Kidney (tissue), 14 donors: ENCODE data around the gene LIN7C. TPM values are rescaled to one million over a fixed set of nuclear protein-coding genes. Genes with fewer than 3 reads are reported as not detected.

Experiments
- DNase-seq, 5 donors: peaks; one replicate each; pipeline ENCODE4 v3.0.0-alpha.2; 2013 to 2020
- FAIRE-seq: peaks from 2 replicates; lab custom pipeline; 2012; peaks lifted over from hg19 to GRCh38; lab: Jason Lieb, UNC
- H3K27ac ChIP-seq, 2 donors: one replicate each; pipeline ENCODE4 v1.7.0; 2013; ENCODE audit warnings: low read depth in 2 of 2, low read length in 2 of 2, inconsistent platforms in 1 of 2
- H3K27me3 ChIP-seq: one replicate; pipeline ENCODE4 v1.7.1; 2013; ENCODE audit warnings: low read length, inconsistent platforms; ENCODE audit not compliant: control insufficient read depth, insufficient read depth
- H3K36me3 ChIP-seq, 3 donors: one replicate each; pipeline versions ENCODE4 v1.7.0 to v1.7.1; 2013; ENCODE audit warnings: low read length in 3 of 3, control low read depth in 1 of 3, inconsistent platforms in 1 of 3; ENCODE audit not compliant: insufficient read depth in 3 of 3, control insufficient read depth in 2 of 3
- H3K4me1 ChIP-seq, 3 donors: one replicate each; pipeline versions ENCODE4 v1.7.0 to v1.7.1; 2013; ENCODE audit warnings: low read length in 3 of 3, inconsistent platforms in 1 of 3, low read depth in 1 of 3; ENCODE audit not compliant: control insufficient read depth in 2 of 3, insufficient read depth in 2 of 3
- H3K4me3 ChIP-seq, 3 donors: one replicate each; pipeline versions ENCODE4 v1.7.0 to v1.8.1; 2013; ENCODE audit warnings: low read length in 3 of 3, control low read depth in 1 of 3, inconsistent platforms in 1 of 3
- H3K9ac ChIP-seq, 3 donors: one replicate each; pipeline versions ENCODE4 v1.7.0 to v1.7.1; 2013; ENCODE audit warnings: low read length in 3 of 3, control low read depth in 1 of 3, inconsistent platforms in 1 of 3
- H3K9me3 ChIP-seq, 3 donors: one replicate each; pipeline versions ENCODE4 v1.7.0 to v1.7.1; 2013; ENCODE audit warnings: low read length in 3 of 3, control low read depth in 1 of 3, inconsistent platforms in 1 of 3; ENCODE audit not compliant: control insufficient read depth in 2 of 3, insufficient read depth in 1 of 3
- intact Hi-C: fragments of 100-400 bp; cut with DNase I; formaldehyde crosslinking; loops from one replicate; pipeline ENCODE4 v1.11.1; 2022
- polyA plus RNA-seq: library from polyadenylated mRNA; stranded (reverse); fragments of 350-450 nt; fragmentation: Illumina TruSeq; extraction: RNeasy Lipid Tissue Mini Kit (QIAGEN cat#74804); gene quantifications from one replicate; pipeline ENCODE4 v1.2.3, GENCODE V29; 2014; ENCODE audit warnings: low read depth, low replicate concordance; ENCODE audit not compliant: insufficient read depth
- total RNA-seq: library from RNA; stranded (reverse); fragmentation: NEBNext Ultra II Directional; extraction: Animal tissue kit (Norgen Biotek cat#: 25700); gene quantifications from one replicate; pipeline ENCODE4 v1.2.1, GENCODE V29; 2021
- TF ChIP-seq, protein P1 (sequence below): IDR thresholded peaks from 3 replicates; pipeline ENCODE4 v1.5.1; 2012; ENCODE audit warnings: mild to moderate bottlenecking, moderate library complexity, borderline replicate concordance; ENCODE audit not compliant: insufficient read depth; ENCODE audit errors: extremely low read depth
- donor health status: control.
- donor health status: control.
- donor health status: control.
- donor health status: control.
- donor health status: control.
- donor health status: DM: yes; HTN: yes; CAD: no.
- donor health status: Normal renal cell carcinoma (clear cell type).

The LIN7C gene
- total and polyA plus RNA-seq, 2 donors from 2014 or later, result 9.1 to 37.8 TPM

DNA sequence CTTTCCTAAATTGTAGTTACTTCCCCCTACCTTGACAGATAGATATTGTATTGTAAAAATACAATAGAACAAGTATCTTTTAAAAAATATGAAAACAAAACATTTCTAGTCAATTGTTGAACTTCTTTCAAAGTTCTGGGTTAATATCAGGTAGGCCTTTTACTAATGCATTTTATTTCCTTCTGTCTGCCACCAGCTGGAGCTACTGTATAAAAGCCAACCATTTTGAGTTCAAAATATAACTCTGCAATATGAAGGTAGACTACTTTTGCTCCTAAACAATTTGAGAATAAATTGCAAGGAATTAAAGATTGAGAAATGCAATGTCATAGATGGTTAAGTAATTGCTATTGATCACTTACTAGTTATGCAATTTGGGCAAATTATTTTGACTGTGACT, 22.1 kb upstream of the LIN7C start:
- Histone ChIP-seq H3K9me3 (no peaks in the 10 kb centered on the region), H3K4me1 (no peaks in the 10 kb centered on the region), H3K27me3 (no peaks in the 10 kb centered on the region), H3K27ac (no peak overlapping the region), H3K36me3 (no peaks in the 10 kb centered on the region), H3K9ac (no peak overlapping the region), H3K4me3 (no peak overlapping the region)
- TF ChIP-seq, protein P1, sequence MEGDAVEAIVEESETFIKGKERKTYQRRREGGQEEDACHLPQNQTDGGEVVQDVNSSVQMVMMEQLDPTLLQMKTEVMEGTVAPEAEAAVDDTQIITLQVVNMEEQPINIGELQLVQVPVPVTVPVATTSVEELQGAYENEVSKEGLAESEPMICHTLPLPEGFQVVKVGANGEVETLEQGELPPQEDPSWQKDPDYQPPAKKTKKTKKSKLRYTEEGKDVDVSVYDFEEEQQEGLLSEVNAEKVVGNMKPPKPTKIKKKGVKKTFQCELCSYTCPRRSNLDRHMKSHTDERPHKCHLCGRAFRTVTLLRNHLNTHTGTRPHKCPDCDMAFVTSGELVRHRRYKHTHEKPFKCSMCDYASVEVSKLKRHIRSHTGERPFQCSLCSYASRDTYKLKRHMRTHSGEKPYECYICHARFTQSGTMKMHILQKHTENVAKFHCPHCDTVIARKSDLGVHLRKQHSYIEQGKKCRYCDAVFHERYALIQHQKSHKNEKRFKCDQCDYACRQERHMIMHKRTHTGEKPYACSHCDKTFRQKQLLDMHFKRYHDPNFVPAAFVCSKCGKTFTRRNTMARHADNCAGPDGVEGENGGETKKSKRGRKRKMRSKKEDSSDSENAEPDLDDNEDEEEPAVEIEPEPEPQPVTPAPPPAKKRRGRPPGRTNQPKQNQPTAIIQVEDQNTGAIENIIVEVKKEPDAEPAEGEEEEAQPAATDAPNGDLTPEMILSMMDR, result no peak
- intact Hi-C loops, result no loop called here
- DNase-seq (no peak), FAIRE-seq (no peak)

DNA sequence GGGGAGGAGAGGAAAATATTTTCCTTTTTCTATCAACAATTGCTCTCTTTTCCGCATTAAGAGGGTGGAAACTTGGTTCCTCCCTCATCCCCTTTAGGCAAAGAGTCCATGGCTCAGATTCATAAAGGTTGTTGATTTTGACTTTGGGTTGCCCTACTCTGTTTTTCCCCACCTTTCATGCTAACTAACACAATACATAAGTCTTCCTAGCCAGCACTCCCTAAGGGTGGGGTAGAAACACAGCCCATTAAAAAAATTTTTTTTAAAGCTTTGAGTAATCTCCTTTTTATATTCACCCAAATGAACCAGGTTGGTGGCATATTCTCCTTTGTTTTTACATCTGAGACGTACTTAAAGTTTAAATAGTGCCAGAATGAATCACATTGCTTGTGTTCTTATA, 20.0 kb upstream of the LIN7C start:
- Histone ChIP-seq H3K4me1 (no peaks in the 10 kb centered on the region), H3K27ac (no peak overlapping the region), H3K27me3 (no peaks in the 10 kb centered on the region), H3K36me3 (no peaks in the 10 kb centered on the region), H3K9ac (no peak overlapping the region), H3K4me3 (no peak overlapping the region), H3K9me3 (no peaks in the 10 kb centered on the region)
- TF ChIP-seq, protein P1, result no peak
- DNase-seq, result no peak
- no peak for FAIRE-seq
- intact Hi-C loops, result no loop called here

DNA sequence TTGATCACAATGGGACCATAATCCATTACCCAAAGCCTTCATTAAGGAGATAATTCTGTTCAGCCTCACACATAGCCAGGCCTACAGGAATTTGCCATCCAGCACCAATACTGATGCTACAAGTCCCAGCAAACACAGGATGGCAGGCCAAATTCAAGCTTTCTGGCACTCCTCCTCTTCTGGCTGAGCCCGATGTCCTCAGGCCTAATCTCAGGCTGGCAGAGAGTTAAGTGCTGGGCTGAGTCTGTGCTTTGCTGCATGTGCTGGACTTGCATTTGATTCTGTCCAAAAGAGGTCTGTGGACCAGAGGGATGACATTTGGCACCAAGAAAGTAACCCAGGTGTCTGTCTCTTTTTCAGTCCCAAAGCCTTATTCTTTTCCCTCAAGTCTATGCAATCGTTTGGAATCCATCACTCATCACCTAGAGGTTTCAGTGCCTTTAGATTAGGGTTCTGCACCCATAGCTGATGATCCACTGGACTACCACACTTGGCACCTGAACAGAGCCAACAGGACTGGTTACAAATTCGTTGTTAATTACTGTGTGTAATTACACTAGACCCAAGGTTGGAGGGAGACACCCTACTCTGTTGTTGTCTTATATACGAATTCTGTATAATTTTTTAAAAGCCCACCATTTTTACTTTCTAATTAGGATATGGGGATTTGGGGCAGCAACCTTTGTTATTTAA, 19.4 kb upstream of the LIN7C start:
- intact Hi-C loops, result no loop called here
- no peaks in the 10 kb centered on the region for H3K9me3 ChIP-seq
- no peaks in the 10 kb centered on the region for H3K27me3 ChIP-seq
- H3K27ac ChIP-seq, result no peak overlapping the region
- DNase-seq (no peak), FAIRE-seq (no peak)
- no peaks in the 10 kb centered on the region for H3K4me1 ChIP-seq
- H3K4me3 ChIP-seq, result no peak overlapping the region
- TF ChIP-seq, protein P1, result no peak
- no peaks in the 10 kb centered on the region for H3K36me3 ChIP-seq
- no peak overlapping the region for H3K9ac ChIP-seq

DNA sequence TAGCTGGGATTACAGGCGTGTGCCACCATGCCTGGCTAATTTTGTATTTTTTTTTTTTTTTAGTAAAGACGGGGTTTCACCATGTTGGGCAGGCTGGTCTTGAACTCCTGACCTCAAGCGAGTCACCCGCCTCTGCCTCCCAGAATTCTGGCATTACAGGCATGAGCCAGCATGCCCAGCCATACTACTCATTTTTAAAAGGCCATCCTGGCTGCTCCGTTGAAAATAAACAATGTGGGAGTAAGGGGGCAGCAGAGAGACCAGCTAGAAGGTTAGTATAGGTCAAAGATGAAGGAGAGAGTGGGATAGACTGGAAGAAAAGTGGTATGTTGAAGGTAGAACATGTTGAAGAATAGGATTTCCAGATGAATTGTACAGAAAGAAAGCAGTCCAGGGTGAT, 17.6 kb upstream of the LIN7C start:
- TF ChIP-seq, protein P1, result no peak
- H3K4me1 ChIP-seq, result no peaks in the 10 kb centered on the region
- FAIRE-seq (no peak), DNase-seq (no peak)
- no peaks in the 10 kb centered on the region for H3K27me3 ChIP-seq
- H3K4me3 ChIP-seq, result no peak overlapping the region
- no peak overlapping the region for H3K27ac ChIP-seq
- H3K36me3 ChIP-seq, result no peaks in the 10 kb centered on the region
- H3K9me3 ChIP-seq, result no peaks in the 10 kb centered on the region
- intact Hi-C loops, result no loop called here
- H3K9ac ChIP-seq, result no peak overlapping the region
